GM21526 (cell line): ENCODE measurements around the gene MYCBP2.
"Not testable (repeated sequence)": the region's sequence is repeated elsewhere in the genome, so short reads cannot be mapped to it uniquely, and the experiment has no call there.

Experiments used
- ATAC-seq: cut with Tn5 transposase; IDR thresholded peaks from one replicate; pipeline ENCODE4 v1.9.1; 2021; ENCODE audit warnings: moderate library complexity; ENCODE audit not compliant: unreplicated experiment, low FRiP score

The MYCBP2 gene

GRCh38 chr13:77338329-77338728 is 11.4 kb upstream of the MYCBP2 start:
- peak; percentile 45 for ATAC-seq

- ATAC-seq: no peak
These were observed 10.3 kb upstream of the MYCBP2 start for GRCh38 chr13:77337159-77337558.

GRCh38 chr13:77335543-77335942 is 8.6 kb upstream of the MYCBP2 start:
- no peak for ATAC-seq

GRCh38 chr13:77333594-77333993 is 6.7 kb upstream of the MYCBP2 start:
- no peak for ATAC-seq

GRCh38 chr13:77331421-77331820 is 4.5 kb upstream of the MYCBP2 start:
- ATAC-seq: no peak

- ATAC-seq: no peak
These were observed 3.2 kb upstream of the MYCBP2 start for GRCh38 chr13:77329911-77330584.

- ATAC-seq: peak; percentile 55
These were observed 2.4 kb upstream of the MYCBP2 start for GRCh38 chr13:77329133-77329910.

GRCh38 chr13:77328819-77329132 is 1.9 kb upstream of the MYCBP2 start:
- peak; percentile 15 for ATAC-seq

GRCh38 chr13:77325371-77325980 is 1.4 kb downstream of the MYCBP2 start:
- ATAC-seq: no peak

GRCh38 chr13:77323858-77324257 is 3.0 kb downstream of the MYCBP2 start:
- no peak for ATAC-seq

GRCh38 chr13:77319536-77319935 is 7.4 kb downstream of the MYCBP2 start:
- ATAC-seq: no peak

GRCh38 chr13:77318741-77319140 is 8.2 kb downstream of the MYCBP2 start:
- no peak for ATAC-seq

- ATAC-seq: no peak
These were observed 10.5 kb downstream of the MYCBP2 start for GRCh38 chr13:77316430-77316829.

GRCh38 chr13:77315509-77315908 is 11.4 kb downstream of the MYCBP2 start:
- ATAC-seq: not testable (repeated sequence)

- ATAC-seq: no peak
These were observed 13.0 kb downstream of the MYCBP2 start for GRCh38 chr13:77313923-77314322.

- no peak for ATAC-seq
These were observed 14.6 kb downstream of the MYCBP2 start for GRCh38 chr13:77312311-77312710.

- ATAC-seq: no peak
These were observed 16.2 kb downstream of the MYCBP2 start for GRCh38 chr13:77310579-77311279.

GRCh38 chr13:77310161-77310560 is 16.7 kb downstream of the MYCBP2 start:
- no peak for ATAC-seq

- no peak for ATAC-seq
These were observed 17.6 kb downstream of the MYCBP2 start for GRCh38 chr13:77309254-77309653.

- no peak for ATAC-seq
These were observed 20.4 kb downstream of the MYCBP2 start for GRCh38 chr13:77306458-77306857.

- ATAC-seq: no peak
These were observed 21.6 kb downstream of the MYCBP2 start for GRCh38 chr13:77305266-77305665.
